K562 (cell line): ENCODE measurements around the gene LTA. TPM values are rescaled to one million over a fixed set of nuclear protein-coding genes. Genes with fewer than 3 reads are reported as not detected.

ENCODE experiments used
- ATF1 ChIP-seq, 2 experiments: fragments of 450-650 bp in 1 of 2; IDR thresholded peaks; 2 replicates each; pipeline ENCODE4 v1.6.1; 2016; ENCODE audit warnings: missing compliant biosample characterization in 1 of 2, missing genetic modification characterization in 1 of 2
- DPF2 ChIP-seq: fragments of 450-650 bp; IDR thresholded peaks from 2 replicates; pipeline ENCODE4 v1.6.1; 2016
- ETV1 ChIP-seq: fragments of 450-650 bp; conservative IDR thresholded peaks from 2 replicates; pipeline ENCODE4 v1.6.1; 2016; ENCODE audit warnings: missing genetic modification characterization, control low read depth, low read depth, missing compliant biosample characterization
- GATAD2A ChIP-seq: fragments of 450-650 bp; IDR thresholded peaks from 2 replicates; pipeline ENCODE4 v1.6.1; 2017
- HDAC1 ChIP-seq, 2 experiments: fragments of 450-650 bp; IDR thresholded peaks; 2 replicates each; pipeline ENCODE4 v1.6.1; 2016 to 2017; ENCODE audit warnings: inconsistent platforms in 1 of 2, mild to moderate bottlenecking in 1 of 2, moderate library complexity in 1 of 2
- HDAC8 ChIP-seq: fragments of 450-650 bp; IDR thresholded peaks from 2 replicates; pipeline ENCODE4 v1.6.1; 2016; ENCODE audit warnings: mild to moderate bottlenecking, missing genetic modification characterization, moderate library complexity, missing compliant biosample characterization
- HEY1 ChIP-seq: fragments of 250-450 bp; sonication (Bioruptor Pico); IDR thresholded peaks from 2 replicates; pipeline ENCODE4 v1.5.0; 2020; ENCODE audit warnings: mild to moderate bottlenecking, moderate library complexity, borderline replicate concordance
- KDM1A ChIP-seq, 2 experiments: fragments of 450-650 bp; IDR thresholded peaks; 2 replicates each; pipeline ENCODE4 v1.6.1; 2016; ENCODE audit warnings: mild to moderate bottlenecking in 2 of 2
- POLR3G ChIP-seq: IDR thresholded peaks from 2 replicates; pipeline ENCODE4 v1.6.1; 2011; ENCODE audit not compliant: insufficient read length, insufficient replicate concordance; ENCODE audit errors: extremely low read depth
- PRPF4 ChIP-seq: fragments of 200-400 bp; formaldehyde crosslinking; IDR thresholded peaks from one replicate; pipeline ENCODE4 v1.6.1; 2017; ENCODE audit warnings: low read length, low read depth, mild to moderate bottlenecking; ENCODE audit not compliant: insufficient read depth, poor library complexity, severe bottlenecking
- SRSF3 ChIP-seq: fragments of 200-400 bp; formaldehyde crosslinking; IDR thresholded peaks from 2 replicates; pipeline ENCODE4 v1.6.1; 2016; ENCODE audit warnings: mild to moderate bottlenecking, low read length, moderate library complexity; ENCODE audit not compliant: insufficient read depth
- XRCC3 ChIP-seq: fragments of 450-650 bp; IDR thresholded peaks from 2 replicates; pipeline ENCODE4 v1.6.1; 2017; ENCODE audit warnings: mild to moderate bottlenecking, moderate library complexity
- ZFP30 ChIP-seq: fragments of 250-450 bp; sonication (Bioruptor Pico); IDR thresholded peaks from 2 replicates; pipeline ENCODE4 v1.8.0; 2022; ENCODE audit warnings: moderate library complexity, mild to moderate bottlenecking, inconsistent platforms, borderline replicate concordance
- polyA plus RNA-seq, 8 experiments: library from polyadenylated mRNA; depleted of rRNA in 4 of 8; stranded (reverse) in 5 of 8; unstranded in 3 of 8; fragments of >200 nt; fragmentation: Nextera tagmentation in 2 of 8; fragmentation: Illumina TruSeq in 1 of 8; extraction: Ambion mirVana in 2 of 8; extraction: Trizol in 1 of 8; gene quantifications; 2 replicates each; pipeline versions ENCODE4 v1.2.1 to v1.2.3, GENCODE V29; 2011 to 2014; ENCODE audit warnings: inconsistent platforms in 1 of 8, missing spikeins in 1 of 8
- total RNA-seq, 7 experiments: library from RNA; depleted of rRNA in 6 of 7; stranded (reverse); fragments of >200 nt in 6 of 7; fragmentation: Illumina TruSeq in 2 of 7; extraction: Trizol in 2 of 7; gene quantifications; 2 replicates each; pipeline versions ENCODE4 v1.2.1 to v1.2.3, GENCODE V29; 2011 to 2021; ENCODE audit warnings: low replicate concordance in 1 of 7
- TF ChIP-seq, protein P1 (sequence below): fragments of 450-650 bp; formaldehyde crosslinking; IDR thresholded peaks from 2 replicates; pipeline ENCODE4 v1.4.0; 2020; ENCODE audit warnings: mild to moderate bottlenecking, moderate library complexity
- TF ChIP-seq, protein P2 (sequence below): IDR thresholded peaks from 2 replicates; pipeline ENCODE4 v1.6.1; 2016; ENCODE audit warnings: missing genetic modification characterization, missing compliant biosample characterization
- TF ChIP-seq, protein P3 (sequence below): sonication (generic); formaldehyde crosslinking; IDR thresholded peaks from 2 replicates; pipeline ENCODE4 v1.8.0; 2023; ENCODE audit warnings: mild to moderate bottlenecking, missing genetic modification reagents
- TF ChIP-seq, protein P4 (sequence below): fragments of 250-450 bp; sonication (Bioruptor Pico); IDR thresholded peaks from 2 replicates; pipeline ENCODE4 v1.5.0; 2021; ENCODE audit warnings: mild to moderate bottlenecking, moderate library complexity

The LTA gene
- total and polyA plus RNA-seq, 9 of the 15 experiments (the other 6 are each of a cell fraction or from before 2014, with no cell fraction given), result 0.80 TPM; not detected in 8

DNA sequence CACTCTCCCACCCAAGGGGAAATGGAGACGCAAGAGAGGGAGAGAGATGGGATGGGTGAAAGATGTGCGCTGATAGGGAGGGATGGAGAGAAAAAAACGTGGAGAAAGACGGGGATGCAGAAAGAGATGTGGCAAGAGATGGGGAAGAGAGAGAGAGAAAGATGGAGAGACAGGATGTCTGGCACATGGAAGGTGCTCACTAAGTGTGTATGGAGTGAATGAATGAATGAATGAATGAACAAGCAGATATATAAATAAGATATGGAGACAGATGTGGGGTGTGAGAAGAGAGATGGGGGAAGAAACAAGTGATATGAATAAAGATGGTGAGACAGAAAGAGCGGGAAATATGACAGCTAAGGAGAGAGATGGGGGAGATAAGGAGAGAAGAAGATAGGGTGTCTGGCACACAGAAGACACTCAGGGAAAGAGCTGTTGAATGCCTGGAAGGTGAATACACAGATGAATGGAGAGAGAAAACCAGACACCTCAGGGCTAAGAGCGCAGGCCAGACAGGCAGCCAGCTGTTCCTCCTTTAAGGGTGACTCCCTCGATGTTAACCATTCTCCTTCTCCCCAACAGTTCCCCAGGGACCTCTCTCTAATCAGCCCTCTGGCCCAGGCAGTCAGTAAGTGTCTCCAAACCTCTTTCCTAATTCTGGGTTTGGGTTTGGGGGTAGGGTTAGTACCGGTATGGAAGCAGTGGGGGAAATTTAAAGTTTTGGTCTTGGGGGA is 4.0 kb downstream of the LTA start (continued):
- TF ChIP-seq PRPF4 (no peak), SRSF3 (no peak), ATF1 (CRISPR knock-in tag; IDR thresholded peaks at IDR 0.05) (no peak), ATF1 (tag; IDR thresholded peaks at IDR 0.05) (no peak), XRCC3 (no peak), POLR3G (no peak), HDAC8 (no peak), DPF2 (0 out of 2 replicates have a peak, but pooled peaks have one; percentile 13), HEY1 (no peak), KDM1A (IDR thresholded peaks at IDR 0.05) (peak; percentile 45 to 48; a peak in 2 of 4 replicates), HDAC1 (IDR thresholded peaks at IDR 0.05) (0 out of 4 replicates have a peak, but pooled peaks of 1 of the 2 experiments have one; percentile 54), ETV1 (tag) (no peak), ZFP30 (no peak), GATAD2A (no peak)
- TF ChIP-seq, protein P1, sequence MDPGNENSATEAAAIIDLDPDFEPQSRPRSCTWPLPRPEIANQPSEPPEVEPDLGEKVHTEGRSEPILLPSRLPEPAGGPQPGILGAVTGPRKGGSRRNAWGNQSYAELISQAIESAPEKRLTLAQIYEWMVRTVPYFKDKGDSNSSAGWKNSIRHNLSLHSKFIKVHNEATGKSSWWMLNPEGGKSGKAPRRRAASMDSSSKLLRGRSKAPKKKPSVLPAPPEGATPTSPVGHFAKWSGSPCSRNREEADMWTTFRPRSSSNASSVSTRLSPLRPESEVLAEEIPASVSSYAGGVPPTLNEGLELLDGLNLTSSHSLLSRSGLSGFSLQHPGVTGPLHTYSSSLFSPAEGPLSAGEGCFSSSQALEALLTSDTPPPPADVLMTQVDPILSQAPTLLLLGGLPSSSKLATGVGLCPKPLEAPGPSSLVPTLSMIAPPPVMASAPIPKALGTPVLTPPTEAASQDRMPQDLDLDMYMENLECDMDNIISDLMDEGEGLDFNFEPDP (CRISPR knock-in tag), result no peak
- TF ChIP-seq, protein P2, sequence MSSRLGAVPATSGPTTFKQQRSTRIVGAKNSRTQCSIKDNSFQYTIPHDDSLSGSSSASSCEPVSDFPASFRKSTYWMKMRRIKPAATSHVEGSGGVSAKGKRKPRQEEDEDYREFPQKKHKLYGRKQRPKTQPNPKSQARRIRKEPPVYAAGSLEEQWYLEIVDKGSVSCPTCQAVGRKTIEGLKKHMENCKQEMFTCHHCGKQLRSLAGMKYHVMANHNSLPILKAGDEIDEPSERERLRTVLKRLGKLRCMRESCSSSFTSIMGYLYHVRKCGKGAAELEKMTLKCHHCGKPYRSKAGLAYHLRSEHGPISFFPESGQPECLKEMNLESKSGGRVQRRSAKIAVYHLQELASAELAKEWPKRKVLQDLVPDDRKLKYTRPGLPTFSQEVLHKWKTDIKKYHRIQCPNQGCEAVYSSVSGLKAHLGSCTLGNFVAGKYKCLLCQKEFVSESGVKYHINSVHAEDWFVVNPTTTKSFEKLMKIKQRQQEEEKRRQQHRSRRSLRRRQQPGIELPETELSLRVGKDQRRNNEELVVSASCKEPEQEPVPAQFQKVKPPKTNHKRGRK, result peak; percentile 49; the same call in 1 of the 2 replicates
- TF ChIP-seq, protein P3, sequence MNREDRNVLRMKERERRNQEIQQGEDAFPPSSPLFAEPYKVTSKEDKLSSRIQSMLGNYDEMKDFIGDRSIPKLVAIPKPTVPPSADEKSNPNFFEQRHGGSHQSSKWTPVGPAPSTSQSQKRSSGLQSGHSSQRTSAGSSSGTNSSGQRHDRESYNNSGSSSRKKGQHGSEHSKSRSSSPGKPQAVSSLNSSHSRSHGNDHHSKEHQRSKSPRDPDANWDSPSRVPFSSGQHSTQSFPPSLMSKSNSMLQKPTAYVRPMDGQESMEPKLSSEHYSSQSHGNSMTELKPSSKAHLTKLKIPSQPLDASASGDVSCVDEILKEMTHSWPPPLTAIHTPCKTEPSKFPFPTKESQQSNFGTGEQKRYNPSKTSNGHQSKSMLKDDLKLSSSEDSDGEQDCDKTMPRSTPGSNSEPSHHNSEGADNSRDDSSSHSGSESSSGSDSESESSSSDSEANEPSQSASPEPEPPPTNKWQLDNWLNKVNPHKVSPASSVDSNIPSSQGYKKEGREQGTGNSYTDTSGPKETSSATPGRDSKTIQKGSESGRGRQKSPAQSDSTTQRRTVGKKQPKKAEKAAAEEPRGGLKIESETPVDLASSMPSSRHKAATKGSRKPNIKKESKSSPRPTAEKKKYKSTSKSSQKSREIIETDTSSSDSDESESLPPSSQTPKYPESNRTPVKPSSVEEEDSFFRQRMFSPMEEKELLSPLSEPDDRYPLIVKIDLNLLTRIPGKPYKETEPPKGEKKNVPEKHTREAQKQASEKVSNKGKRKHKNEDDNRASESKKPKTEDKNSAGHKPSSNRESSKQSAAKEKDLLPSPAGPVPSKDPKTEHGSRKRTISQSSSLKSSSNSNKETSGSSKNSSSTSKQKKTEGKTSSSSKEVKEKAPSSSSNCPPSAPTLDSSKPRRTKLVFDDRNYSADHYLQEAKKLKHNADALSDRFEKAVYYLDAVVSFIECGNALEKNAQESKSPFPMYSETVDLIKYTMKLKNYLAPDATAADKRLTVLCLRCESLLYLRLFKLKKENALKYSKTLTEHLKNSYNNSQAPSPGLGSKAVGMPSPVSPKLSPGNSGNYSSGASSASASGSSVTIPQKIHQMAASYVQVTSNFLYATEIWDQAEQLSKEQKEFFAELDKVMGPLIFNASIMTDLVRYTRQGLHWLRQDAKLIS (CRISPR knock-in tag), result no peak
- TF ChIP-seq, protein P4, sequence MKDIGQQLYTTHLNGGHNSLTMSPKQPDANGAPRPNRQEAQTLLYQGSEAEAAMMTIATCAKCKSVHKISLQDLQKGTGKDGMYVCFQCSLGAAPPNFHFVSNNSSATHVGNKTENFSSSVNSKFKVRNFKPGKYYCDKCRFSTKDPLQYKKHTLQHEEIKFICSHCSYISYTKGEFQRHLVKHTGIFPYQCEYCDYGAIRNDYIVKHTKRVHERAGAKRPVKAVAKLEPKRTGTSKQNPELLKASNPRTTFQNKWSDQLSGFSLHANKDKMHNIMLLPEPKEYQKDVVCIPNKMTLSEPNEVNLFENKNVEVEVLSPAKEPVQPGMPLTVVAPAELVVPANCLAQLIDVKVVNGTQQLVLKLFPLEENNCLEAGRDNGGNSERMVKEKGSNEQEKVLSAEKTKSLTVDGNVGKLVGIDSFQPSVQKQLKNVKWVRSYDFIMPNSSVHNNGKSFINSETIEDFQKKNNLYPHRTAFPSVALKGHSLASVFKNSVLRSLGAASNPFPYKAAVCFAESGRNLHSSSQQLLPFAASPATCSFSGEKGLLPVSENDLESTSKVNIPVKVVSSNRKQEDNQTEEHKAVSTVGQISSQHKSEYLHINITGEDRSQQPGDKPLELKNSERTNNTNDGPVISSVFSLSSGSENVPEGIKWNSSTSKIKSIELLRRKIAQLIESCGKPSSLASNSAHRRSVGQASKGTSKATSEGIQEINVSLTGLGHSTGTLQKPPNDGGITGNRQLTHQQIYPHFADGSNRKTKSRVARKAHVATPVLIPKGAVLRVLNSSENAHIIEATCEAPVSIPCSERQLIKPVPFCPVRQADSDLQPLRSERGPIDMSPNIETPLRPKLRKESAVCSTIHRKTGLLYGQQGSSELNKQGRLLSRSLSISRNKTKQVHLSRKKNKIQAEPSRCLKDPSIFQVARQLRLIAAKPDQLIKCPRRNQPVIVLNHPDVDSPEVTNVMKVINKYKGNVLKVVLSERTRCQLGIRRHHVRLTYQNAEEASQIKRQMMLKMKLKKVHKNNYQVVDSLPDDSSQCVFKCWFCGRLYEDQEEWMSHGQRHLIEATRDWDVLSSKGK (CRISPR knock-in tag), result no peak
